ENCODE measurements around the gene GALNT18.

The GALNT18 gene

DNA sequence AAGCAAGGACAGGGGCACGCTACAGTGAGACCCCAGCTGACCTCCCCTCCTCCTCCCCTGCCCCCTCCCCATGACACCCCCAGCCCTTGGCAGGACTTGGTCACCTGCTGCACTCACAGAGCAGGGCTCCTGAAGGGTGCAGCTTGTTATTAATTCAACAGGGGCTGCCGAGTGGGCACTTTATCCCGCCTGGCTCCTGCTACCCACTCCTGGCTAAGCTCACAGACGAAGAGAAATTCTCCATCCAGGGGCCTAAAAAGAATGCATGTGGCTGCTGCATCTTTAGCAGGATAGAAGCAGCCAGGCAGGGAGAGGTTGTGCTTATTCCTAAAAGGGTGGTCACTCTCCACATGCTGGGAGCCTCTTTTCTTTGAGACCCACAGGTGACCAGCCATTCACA is 40.3 kb downstream of the GALNT18 start:
- TF ChIP-seq ZNF692 (tag by site-specific recombination; IDR thresholded peaks at IDR 0.05) (no peak), SP3 (tag by site-specific recombination; IDR thresholded peaks at IDR 0.05) (no peak), ZNF10 (tag by site-specific recombination; IDR thresholded peaks at IDR 0.05) (no peak), ZNF132 (tag by site-specific recombination; IDR thresholded peaks at IDR 0.05; ENCODE audit: borderline replicate concordance) (no peak), ZNF223 (tag by site-specific recombination; IDR thresholded peaks at IDR 0.05) (no peak), ZFP37 (tag by site-specific recombination; IDR thresholded peaks at IDR 0.05) (no peak), ZNF24 (tag by site-specific recombination; IDR thresholded peaks at IDR 0.05) (no peak), HOXD13 (CRISPR knock-in tag; IDR thresholded peaks at IDR 0.05; ENCODE audit: borderline replicate concordance) (no peak), ZNF416 (tag by site-specific recombination; IDR thresholded peaks at IDR 0.05) (no peak), ZNF621 (tag by site-specific recombination; IDR thresholded peaks at IDR 0.05) (no peak), IKZF3 (tag by site-specific recombination; IDR thresholded peaks at IDR 0.05) (no peak), AEBP2 (tag by site-specific recombination; IDR thresholded peaks at IDR 0.05; ENCODE audit: borderline replicate concordance) (no peak), ELK4 (IDR thresholded peaks at IDR 0.05; ENCODE audit: borderline replicate concordance, low read depth, low read length) (no peak), YY1 (tag by site-specific recombination; IDR thresholded peaks at IDR 0.05) (no peak), ZBTB48 (tag by site-specific recombination; IDR thresholded peaks at IDR 0.05) (no peak), ZNF488 (tag by site-specific recombination; IDR thresholded peaks at IDR 0.05) (no peak)
- TF ChIP-seq, protein P1, sequence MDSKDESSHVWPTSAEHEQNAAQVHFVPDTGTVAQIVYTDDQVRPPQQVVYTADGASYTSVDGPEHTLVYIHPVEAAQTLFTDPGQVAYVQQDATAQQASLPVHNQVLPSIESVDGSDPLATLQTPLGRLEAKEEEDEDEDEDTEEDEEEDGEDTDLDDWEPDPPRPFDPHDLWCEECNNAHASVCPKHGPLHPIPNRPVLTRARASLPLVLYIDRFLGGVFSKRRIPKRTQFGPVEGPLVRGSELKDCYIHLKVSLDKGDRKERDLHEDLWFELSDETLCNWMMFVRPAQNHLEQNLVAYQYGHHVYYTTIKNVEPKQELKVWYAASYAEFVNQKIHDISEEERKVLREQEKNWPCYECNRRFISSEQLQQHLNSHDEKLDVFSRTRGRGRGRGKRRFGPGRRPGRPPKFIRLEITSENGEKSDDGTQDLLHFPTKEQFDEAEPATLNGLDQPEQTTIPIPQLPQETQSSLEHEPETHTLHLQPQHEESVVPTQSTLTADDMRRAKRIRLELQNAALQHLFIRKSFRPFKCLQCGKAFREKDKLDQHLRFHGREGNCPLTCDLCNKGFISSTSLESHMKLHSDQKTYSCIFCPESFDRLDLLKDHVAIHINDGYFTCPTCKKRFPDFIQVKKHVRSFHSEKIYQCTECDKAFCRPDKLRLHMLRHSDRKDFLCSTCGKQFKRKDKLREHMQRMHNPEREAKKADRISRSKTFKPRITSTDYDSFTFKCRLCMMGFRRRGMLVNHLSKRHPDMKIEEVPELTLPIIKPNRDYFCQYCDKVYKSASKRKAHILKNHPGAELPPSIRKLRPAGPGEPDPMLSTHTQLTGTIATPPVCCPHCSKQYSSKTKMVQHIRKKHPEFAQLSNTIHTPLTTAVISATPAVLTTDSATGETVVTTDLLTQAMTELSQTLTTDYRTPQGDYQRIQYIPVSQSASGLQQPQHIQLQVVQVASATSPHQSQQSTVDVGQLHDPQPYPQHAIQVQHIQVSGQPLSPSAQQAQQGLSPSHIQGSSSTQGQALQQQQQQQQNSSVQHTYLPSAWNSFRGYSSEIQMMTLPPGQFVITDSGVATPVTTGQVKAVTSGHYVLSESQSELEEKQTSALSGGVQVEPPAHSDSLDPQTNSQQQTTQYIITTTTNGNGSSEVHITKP (tag by site-specific recombination; IDR thresholded peaks at IDR 0.05) = no peak
- TF ChIP-seq, protein P2, sequence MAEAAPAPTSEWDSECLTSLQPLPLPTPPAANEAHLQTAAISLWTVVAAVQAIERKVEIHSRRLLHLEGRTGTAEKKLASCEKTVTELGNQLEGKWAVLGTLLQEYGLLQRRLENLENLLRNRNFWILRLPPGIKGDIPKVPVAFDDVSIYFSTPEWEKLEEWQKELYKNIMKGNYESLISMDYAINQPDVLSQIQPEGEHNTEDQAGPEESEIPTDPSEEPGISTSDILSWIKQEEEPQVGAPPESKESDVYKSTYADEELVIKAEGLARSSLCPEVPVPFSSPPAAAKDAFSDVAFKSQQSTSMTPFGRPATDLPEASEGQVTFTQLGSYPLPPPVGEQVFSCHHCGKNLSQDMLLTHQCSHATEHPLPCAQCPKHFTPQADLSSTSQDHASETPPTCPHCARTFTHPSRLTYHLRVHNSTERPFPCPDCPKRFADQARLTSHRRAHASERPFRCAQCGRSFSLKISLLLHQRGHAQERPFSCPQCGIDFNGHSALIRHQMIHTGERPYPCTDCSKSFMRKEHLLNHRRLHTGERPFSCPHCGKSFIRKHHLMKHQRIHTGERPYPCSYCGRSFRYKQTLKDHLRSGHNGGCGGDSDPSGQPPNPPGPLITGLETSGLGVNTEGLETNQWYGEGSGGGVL (tag by site-specific recombination; IDR thresholded peaks at IDR 0.05) = no peak
- no peak overlapping the region for H3K4me3 ChIP-seq (ENCODE audit: low read depth, low read length)
- no peaks in the 10 kb centered on the region for H3K36me3 ChIP-seq (ENCODE audit: control insufficient read depth in 2 of 2, insufficient read depth in 1 of 2, low read length in 2 of 2)
- H3K4me1 ChIP-seq (ENCODE audit: control insufficient read depth, insufficient read depth, low read length) = no peaks in the 10 kb centered on the region; the same call in 1 of the 2 replicates
- ChIA-PET CTCF (no interaction called here), POLR2A (no interaction called here)
- H3K27ac ChIP-seq (ENCODE audit: extremely low read depth, low read depth, low read length) = no peak overlapping the region
- H3K9me3 ChIP-seq (ENCODE audit: control insufficient read depth, insufficient read depth, low read depth, low read length) = no peaks in the 10 kb centered on the region
